IPS DF 6.9 (cell line): ENCODE results near the gene ZNF750.

Source experiments
- DNase-seq: peaks from one replicate; pipeline ENCODE4 v3.0.0-alpha.2; 2013; ENCODE audit warnings: low read depth, low spot score
- H3K27ac ChIP-seq: one replicate; pipeline ENCODE4 v1.5.1; 2013; ENCODE audit warnings: low read length, control low read depth
- H3K27me3 ChIP-seq: 2 replicates; pipeline ENCODE4 v1.6.1; 2013; ENCODE audit warnings: mild to moderate bottlenecking, low read length; ENCODE audit not compliant: control insufficient read depth, insufficient read depth
- H3K36me3 ChIP-seq: 2 replicates; pipeline ENCODE4 v1.6.1; 2013; ENCODE audit warnings: low read length; ENCODE audit not compliant: control insufficient read depth, insufficient read depth
- H3K4me1 ChIP-seq: 2 replicates; pipeline ENCODE4 v1.6.1; 2013; ENCODE audit warnings: low read length; ENCODE audit not compliant: control insufficient read depth, insufficient read depth
- H3K4me3 ChIP-seq: 2 replicates; pipeline ENCODE4 v1.5.1; 2013; ENCODE audit warnings: mild to moderate bottlenecking, low read length
- H3K9me3 ChIP-seq: 2 replicates; pipeline ENCODE4 v1.6.1; 2013; ENCODE audit warnings: low read length, inconsistent platforms; ENCODE audit not compliant: control insufficient read depth, insufficient read depth
- WGBS: extraction: QIAGEN DNeasy Blood & Tissue Kit; methylation state at CpG from one replicate; pipeline ENCODE4 v1.1.7; 2013; ENCODE audit warnings: mixed read lengths, missing lambda C conversion rate; ENCODE audit not compliant: insufficient read length, insufficient coverage; 5-methylcytosine and 5-hydroxymethylcytosine counted together

The ZNF750 gene

GRCh38 chr17:82832881-82833475 lies 6.8 kb downstream of the ZNF750 start:
- Histone ChIP-seq H3K36me3 (peaks cover 5% of the 10 kb centered on the region; the same call in 1 of the 2 replicates), H3K27ac (no peak overlapping the region), H3K9me3 (no peaks in the 10 kb centered on the region), H3K4me1 (no peaks in the 10 kb centered on the region), H3K27me3 (no peaks in the 10 kb centered on the region), H3K4me3 (no peak overlapping the region)
- WGBS: no CpG with 5 or more reads among the region's 20 CpGs
- no peak for DNase-seq

- Histone ChIP-seq H3K4me1 (no peaks in the 10 kb centered on the region), H3K4me3 (no peak overlapping the region), H3K36me3 (peaks cover 6% of the 10 kb centered on the region; the same call in 1 of the 2 replicates), H3K9me3 (no peaks in the 10 kb centered on the region), H3K27me3 (no peaks in the 10 kb centered on the region), H3K27ac (no peak overlapping the region)
- no CpG with 5 or more reads among the region's 20 CpGs for WGBS
- no peak for DNase-seq
Observed at GRCh38 chr17:82832411-82832810, 7.4 kb downstream of the ZNF750 start.

GRCh38 chr17:82831818-82832200 lies 8.0 kb downstream of the ZNF750 start:
- no CpG with 5 or more reads among the region's 18 CpGs for WGBS
- H3K27me3 ChIP-seq: no peaks in the 10 kb centered on the region
- peaks cover 8% of the 10 kb centered on the region; the same call in 1 of the 2 replicates for H3K36me3 ChIP-seq
- H3K27ac ChIP-seq: no peak overlapping the region
- no peaks in the 10 kb centered on the region for H3K9me3 ChIP-seq
- DNase-seq: no peak
- H3K4me1 ChIP-seq: no peaks in the 10 kb centered on the region
- H3K4me3 ChIP-seq: no peak overlapping the region

GRCh38 chr17:82831041-82831817 lies 8.6 kb downstream of the ZNF750 start:
- no CpG with 5 or more reads among the region's 29 CpGs for WGBS

GRCh38 chr17:82830249-82830661 lies 9.6 kb downstream of the ZNF750 start:
- Histone ChIP-seq H3K9me3 (no peaks in the 10 kb centered on the region), H3K27ac (no peak overlapping the region), H3K4me3 (no peak overlapping the region), H3K4me1 (no peaks in the 10 kb centered on the region), H3K36me3 (peaks cover 8% of the 10 kb centered on the region; the same call in 1 of the 2 replicates), H3K27me3 (no peaks in the 10 kb centered on the region)
- no CpG with 5 or more reads among the region's 22 CpGs for WGBS
- no peak for DNase-seq

More at GRCh38 chr17:82831041-82831817, 8.6 kb downstream of the ZNF750 start:
- no peaks in the 10 kb centered on the region for H3K9me3 ChIP-seq
- H3K4me1 ChIP-seq: no peaks in the 10 kb centered on the region
- no peak overlapping the region for H3K4me3 ChIP-seq
- DNase-seq: no peak
- no peaks in the 10 kb centered on the region for H3K27me3 ChIP-seq
- H3K27ac ChIP-seq: no peak overlapping the region
- H3K36me3 ChIP-seq: peaks cover 8% of the 10 kb centered on the region; the same call in 1 of the 2 replicates

GRCh38 chr17:82828875-82829487 lies 10.8 kb downstream of the ZNF750 start:
- Histone ChIP-seq H3K36me3 (peaks cover 8% of the 10 kb centered on the region; the same call in 1 of the 2 replicates), H3K9me3 (no peaks in the 10 kb centered on the region)
- WGBS: no CpG with 5 or more reads among the region's 26 CpGs

GRCh38 chr17:82826956-82827355 lies 12.9 kb downstream of the ZNF750 start:
- no peak overlapping the region for H3K4me3 ChIP-seq
- peaks cover 6% of the 10 kb centered on the region; the same call in 1 of the 2 replicates for H3K36me3 ChIP-seq
- H3K27me3 ChIP-seq: no peaks in the 10 kb centered on the region
- no peak for DNase-seq
- no CpG with 5 or more reads among the region's 7 CpGs for WGBS
- H3K27ac ChIP-seq: no peak overlapping the region
- H3K4me1 ChIP-seq: peaks cover 1% of the 10 kb centered on the region; the same call in 1 of the 2 replicates
- H3K9me3 ChIP-seq: no peaks in the 10 kb centered on the region

More at GRCh38 chr17:82828875-82829487, 10.8 kb downstream of the ZNF750 start:
- Histone ChIP-seq H3K27ac (no peak overlapping the region), H3K4me3 (no peak overlapping the region), H3K4me1 (no peaks in the 10 kb centered on the region), H3K27me3 (no peaks in the 10 kb centered on the region)
- DNase-seq: no peak

GRCh38 chr17:82826211-82826610 lies 13.6 kb downstream of the ZNF750 start:
- H3K4me1 ChIP-seq: peaks cover 1% of the 10 kb centered on the region; the same call in 1 of the 2 replicates
- no peak overlapping the region for H3K4me3 ChIP-seq
- no peak overlapping the region for H3K27ac ChIP-seq
- no peaks in the 10 kb centered on the region for H3K9me3 ChIP-seq
- H3K27me3 ChIP-seq: no peaks in the 10 kb centered on the region
- peaks cover 6% of the 10 kb centered on the region; the same call in 1 of the 2 replicates for H3K36me3 ChIP-seq
- no peak for DNase-seq

GRCh38 chr17:82825540-82826124 lies 14.2 kb downstream of the ZNF750 start:
- peaks cover 1% of the 10 kb centered on the region; the same call in 1 of the 2 replicates for H3K4me1 ChIP-seq
- H3K27ac ChIP-seq: no peak overlapping the region
- no peak for DNase-seq
- H3K4me3 ChIP-seq: no peak overlapping the region
- peaks cover 6% of the 10 kb centered on the region; the same call in 1 of the 2 replicates for H3K36me3 ChIP-seq
- WGBS: no CpG with 5 or more reads among the region's 8 CpGs
- H3K9me3 ChIP-seq: no peaks in the 10 kb centered on the region
- no peaks in the 10 kb centered on the region for H3K27me3 ChIP-seq

GRCh38 chr17:82823004-82823403 lies 16.8 kb downstream of the ZNF750 start:
- peaks cover 10% of the 10 kb centered on the region; the same call in 1 of the 2 replicates for H3K36me3 ChIP-seq
- no CpG with 5 or more reads among the region's 5 CpGs for WGBS
- no peak for DNase-seq

More at GRCh38 chr17:82823004-82823403, 16.8 kb downstream of the ZNF750 start:
- no peak overlapping the region for H3K27ac ChIP-seq
- H3K27me3 ChIP-seq: no peaks in the 10 kb centered on the region
- peaks cover 1% of the 10 kb centered on the region; the same call in 1 of the 2 replicates for H3K4me1 ChIP-seq
- no peaks in the 10 kb centered on the region; the same call in 1 of the 2 replicates for H3K9me3 ChIP-seq
- no peak overlapping the region for H3K4me3 ChIP-seq
